Stimulated activated CD8-positive, alpha-beta memory T cell treated with anti-CD3 and anti-CD28 coated beads, Interleukin-7, amount 100 ng/mL, for 24 hours (primary cell): Measurements from ENCODE around the gene PEPD.

Experiments
- DNase-seq: peaks from one replicate; pipeline ENCODE4 v3.0.0-alpha.2; 2020; ENCODE audit warnings: low read depth

Gene PEPD

DNA sequence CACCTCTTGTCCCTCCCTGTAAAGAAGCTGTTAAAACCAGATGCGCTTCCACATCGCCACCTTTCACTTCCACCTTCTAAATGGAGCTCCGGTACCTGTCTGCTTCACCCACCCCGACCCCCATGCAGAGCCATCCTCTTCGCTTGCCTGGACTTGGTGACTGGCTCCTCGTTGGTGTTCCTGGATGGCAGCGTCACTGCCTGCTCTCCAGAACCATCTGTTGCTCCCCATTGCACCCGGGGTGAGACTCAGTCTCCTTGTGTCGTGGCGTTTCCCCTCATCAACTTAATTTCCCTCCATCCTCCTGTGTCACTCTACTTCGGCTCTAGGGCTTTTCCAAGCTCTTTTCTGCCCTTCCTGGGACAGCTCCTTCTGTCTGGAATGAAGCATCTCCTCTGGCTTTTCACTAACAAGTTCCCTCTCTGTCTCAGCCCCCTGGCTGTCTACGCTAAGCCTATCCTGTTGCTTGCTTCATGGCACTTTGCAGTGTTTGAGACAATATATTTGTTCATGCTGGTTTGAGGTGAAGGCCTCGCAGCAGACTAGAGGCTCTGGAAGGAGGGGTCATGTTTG, 137.8 kb downstream of the PEPD start:
- no peak for DNase-seq

GRCh38 chr19:33382982-33383381, 138.6 kb downstream of the PEPD start:
- DNase-seq: no peak

- DNase-seq: no peak
These were observed 139.6 kb downstream of the PEPD start for GRCh38 chr19:33382006-33382405.

DNA sequence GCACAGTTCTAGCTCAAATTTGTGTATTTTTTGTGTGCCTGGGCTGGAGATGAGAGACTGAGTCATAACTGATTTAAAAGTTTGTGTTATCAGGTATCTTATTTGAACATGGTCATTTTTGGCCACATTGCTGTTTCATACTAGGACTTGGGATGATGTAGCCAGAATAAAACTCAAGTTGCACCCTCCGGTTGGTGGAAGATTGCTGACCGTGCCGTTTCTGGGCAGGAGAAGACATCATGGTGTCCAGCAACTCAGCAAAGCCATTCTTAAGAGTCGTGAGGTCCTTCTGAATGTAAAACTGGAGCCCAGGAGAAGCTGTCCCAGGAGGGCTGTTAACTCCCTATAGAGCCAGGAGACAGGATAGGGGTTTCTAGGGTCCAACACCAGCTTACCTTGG, 140.5 kb downstream of the PEPD start:
- no peak for DNase-seq

DNA sequence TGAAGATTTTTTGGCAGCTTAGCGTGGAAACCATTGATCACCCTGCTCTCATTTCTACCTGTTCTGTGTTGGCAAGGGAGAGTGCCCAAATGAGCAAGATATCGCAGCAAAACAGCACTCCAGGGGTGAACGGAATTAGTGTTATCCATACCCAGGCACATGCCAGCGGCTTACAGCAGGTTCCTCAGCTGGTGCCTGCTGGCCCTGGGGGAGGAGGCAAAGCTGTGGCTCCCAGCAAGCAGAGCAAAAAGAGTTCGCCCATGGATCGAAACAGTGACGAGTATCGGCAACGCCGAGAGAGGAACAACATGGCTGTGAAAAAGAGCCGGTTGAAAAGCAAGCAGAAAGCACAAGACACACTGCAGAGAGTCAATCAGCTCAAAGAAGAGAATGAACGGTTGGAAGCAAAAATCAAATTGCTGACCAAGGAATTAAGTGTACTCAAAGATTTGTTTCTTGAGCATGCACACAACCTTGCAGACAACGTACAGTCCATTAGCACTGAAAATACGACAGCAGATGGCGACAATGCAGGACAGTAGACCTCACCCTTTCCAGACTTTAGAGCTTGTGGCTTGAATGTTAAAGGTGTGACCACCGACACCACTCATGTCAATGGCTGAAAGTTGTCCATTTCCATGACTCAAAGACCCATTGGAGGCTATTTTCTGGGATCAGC, 142.3 kb downstream of the PEPD start:
- DNase-seq: no peak

- no peak for DNase-seq
These were observed 143.8 kb downstream of the PEPD start for GRCh38 chr19:33377586-33378475.

GRCh38 chr19:33376941-33377557, 144.5 kb downstream of the PEPD start:
- no peak for DNase-seq

GRCh38 chr19:33376423-33376822, 145.2 kb downstream of the PEPD start:
- DNase-seq: no peak

GRCh38 chr19:33375837-33376159, 145.8 kb downstream of the PEPD start:
- no peak for DNase-seq

GRCh38 chr19:33375156-33375836, 146.3 kb downstream of the PEPD start:
- DNase-seq: no peak

DNA sequence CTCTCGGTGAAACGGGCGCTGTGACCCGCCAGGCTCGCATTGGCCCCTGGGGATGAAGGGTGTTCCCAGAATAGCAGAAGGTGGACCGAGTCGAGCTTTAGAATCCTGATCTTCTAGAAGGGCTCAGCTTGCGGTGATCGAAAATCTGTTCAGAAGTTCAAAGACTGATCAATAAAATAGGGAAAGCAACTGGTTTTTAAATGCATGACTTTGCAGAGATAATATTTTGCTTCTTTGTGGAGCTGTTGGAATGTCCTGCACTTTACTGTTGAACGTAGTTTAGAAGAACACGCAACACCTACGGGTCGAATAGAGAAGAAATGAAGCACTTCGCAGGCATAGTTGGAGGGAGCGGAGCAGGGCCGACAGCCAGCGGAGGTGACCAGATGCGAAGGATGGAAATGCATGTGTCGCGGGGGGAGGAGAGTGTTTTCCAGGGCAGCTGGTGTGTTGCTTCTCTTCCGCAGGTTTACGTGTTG, 147.3 kb downstream of the PEPD start:
- no peak for DNase-seq

DNA sequence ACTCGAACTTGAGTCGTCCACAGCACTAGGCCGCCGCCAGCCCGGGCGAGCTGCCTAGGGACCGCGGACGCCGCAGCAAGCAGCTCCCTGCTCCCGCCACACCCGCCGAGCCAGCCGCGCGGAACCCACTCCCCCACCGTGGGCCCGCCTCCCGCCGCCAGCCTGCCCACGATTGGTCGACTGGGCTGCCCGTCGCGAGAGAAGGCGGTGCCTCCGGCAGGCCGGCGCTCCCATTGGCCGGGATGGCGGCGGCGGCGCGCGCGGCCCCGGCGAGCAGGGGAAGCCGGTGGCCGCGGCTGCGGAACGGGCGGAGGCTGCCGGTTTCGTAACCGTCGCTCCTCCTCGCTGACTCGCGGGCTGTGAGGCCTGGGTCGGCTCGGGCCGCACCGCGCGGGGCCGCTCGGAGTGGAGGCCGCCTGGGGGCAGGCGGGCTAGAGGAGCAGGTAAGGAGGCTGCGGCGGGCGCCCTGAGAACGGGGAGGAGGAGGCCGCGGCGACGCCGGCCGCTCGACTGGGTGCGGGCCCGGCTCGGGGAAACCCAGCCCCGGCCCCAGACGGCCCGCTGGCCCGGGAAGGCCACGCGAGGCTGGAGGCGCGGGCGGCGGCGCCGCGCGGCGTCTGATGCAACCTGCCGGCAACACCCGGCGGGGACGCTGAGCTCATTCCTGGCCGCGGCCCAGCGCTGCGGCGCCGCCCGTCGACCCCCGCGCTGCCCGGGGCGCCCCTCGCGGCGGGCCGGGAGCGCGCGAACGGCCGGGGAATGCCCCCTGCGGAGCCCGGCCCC, 147.9 kb downstream of the PEPD start, which contains the start of gene CEBPG:
TSS of gene CEBPG (plus strand) at position 257 of the 783 bp plus-strand sequence. CDS start 5,531 bp downstream, outside the sequence.
- DNase-seq: peak; percentile 83

GRCh38 chr19:33370783-33371182, 150.8 kb downstream of the PEPD start:
- no peak for DNase-seq

DNA sequence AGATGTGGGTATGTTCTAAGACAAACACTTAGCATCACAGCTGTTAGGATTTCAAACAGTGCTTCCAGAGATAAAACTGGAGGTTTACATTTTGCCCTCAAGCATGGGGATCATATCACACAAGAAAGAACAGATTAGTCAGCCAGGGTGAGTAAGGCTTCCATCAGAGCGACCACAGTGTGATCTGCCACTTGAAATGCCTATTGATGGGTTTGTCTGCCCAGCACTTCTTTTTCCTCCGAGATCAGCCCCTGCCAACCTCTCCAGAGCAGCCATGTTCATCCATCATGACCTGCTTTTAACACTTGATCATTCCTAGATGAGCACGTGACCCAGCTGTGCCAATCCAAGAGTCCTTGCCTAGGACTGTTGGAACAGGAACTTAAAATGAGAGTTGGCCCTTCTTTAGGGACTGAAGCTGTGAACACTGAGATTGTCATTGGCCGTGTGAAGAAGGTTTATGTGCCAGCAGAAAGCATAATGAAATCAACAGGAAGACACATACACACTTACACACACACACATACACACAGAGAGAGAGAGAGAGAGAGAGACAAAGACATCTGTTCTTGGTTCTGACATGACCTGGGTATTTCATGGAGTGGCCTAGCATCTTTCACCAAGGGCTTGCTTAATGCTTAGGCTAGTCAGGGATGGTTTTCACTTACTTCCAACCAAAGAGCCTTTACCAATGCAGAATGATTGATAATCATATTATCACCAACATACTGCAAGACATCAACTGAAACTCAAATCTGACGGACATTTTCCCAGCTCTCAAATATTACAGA, 153.3 kb downstream of the PEPD start:
- DNase-seq: no peak

DNA sequence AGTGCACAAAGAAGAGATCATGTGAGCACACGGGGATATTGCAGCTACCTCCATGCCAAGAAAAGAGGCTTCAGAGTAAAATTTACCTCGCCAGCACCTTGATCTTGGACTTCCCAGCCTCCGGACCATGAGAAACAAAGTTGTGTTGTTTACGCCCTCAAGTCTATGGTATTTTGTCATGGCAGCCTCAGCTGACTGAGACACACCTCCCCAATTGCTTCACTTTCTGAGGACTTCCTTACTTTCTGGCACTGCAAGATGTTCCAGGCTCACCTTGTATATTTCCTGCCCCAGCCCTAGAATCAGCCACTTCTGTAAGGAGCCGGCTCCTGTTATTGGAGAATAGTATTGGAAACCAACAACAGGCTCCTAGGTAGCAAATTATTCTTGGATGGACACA, 154.7 kb downstream of the PEPD start:
- DNase-seq: no peak

GRCh38 chr19:33366127-33366526, 155.5 kb downstream of the PEPD start:
- DNase-seq: no peak

DNA sequence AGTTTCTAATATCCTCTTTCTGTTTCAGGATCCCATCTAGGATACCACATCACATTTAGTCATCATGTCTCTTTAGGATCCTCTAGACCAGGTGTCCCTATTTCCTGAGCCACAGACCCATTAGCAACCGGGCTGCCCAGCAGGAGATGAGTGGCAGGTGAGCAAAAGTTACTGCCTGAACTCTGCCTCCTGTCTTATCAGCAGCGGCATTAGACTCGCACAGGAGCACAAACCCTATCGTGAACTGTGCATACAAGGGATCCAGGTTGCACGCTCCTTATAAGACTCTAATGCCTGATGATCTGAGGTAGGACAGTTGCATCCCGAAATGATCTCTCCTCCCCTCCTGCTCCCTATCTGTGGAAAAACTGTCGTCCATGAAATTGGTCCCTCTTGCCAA, 155.9 kb downstream of the PEPD start:
- DNase-seq: no peak

- no peak for DNase-seq
These were observed 158.1 kb downstream of the PEPD start for GRCh38 chr19:33363476-33363875.

DNA sequence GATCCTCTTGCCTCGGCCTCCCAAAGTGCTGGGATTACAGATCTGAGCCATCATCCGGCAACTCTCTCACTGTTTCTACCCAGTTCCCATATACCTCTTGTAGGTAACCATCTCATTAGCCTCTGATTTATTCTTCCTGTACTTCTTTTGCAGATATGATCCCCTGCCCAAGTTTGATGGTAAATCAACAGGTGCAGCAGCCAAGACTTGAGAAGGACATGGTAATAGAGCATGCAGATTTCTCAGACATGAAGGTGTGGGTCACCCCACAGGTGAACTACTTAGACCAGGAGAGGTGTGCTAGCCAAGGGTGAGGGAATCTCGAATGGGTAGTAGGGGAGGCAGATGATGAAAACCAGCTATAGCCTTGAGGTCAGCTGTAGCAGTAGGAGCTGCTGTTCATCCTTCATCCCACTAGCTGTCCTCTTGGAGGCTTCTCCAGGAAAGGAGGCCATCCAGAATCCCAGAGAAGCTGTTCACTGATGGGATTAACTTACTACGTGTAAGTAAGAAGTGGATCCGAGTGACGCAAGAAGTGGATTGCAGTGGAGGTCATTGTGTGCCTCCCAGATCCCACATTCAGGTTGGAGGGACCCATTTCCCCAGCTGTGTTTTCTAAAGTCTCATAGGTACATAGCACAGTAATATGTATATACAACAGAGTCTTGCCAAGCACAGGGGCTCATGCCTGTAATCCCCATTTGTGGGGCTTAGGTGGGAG, 158.9 kb downstream of the PEPD start:
- no peak for DNase-seq

DNA sequence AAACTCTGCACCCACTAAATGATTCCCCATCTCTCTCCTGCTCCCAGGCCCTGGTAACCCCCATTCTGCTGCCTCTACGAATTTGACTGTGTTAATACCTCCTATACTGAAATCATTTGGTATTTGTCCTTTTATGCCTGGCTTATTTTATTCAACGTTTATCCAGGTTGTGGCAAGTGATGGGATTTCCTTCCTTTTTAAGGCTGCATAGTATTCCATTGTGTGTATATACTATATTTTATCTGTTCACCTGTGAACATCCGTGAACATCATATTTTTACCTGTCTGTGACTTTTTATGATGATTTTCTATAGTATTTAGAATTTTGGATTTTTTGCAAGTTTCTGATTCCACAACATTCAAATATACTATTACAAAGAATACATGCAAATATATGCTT, 162.0 kb downstream of the PEPD start:
- no peak for DNase-seq
